NCI-H524 (cell line): ENCODE results near the gene EFNA3.

Source experiments
- DNase-seq, 2 experiments: peaks; one replicate each; lab custom pipeline; 2025; lab: John Stamatoyannopoulos, UW

EFNA3 gene

DNA sequence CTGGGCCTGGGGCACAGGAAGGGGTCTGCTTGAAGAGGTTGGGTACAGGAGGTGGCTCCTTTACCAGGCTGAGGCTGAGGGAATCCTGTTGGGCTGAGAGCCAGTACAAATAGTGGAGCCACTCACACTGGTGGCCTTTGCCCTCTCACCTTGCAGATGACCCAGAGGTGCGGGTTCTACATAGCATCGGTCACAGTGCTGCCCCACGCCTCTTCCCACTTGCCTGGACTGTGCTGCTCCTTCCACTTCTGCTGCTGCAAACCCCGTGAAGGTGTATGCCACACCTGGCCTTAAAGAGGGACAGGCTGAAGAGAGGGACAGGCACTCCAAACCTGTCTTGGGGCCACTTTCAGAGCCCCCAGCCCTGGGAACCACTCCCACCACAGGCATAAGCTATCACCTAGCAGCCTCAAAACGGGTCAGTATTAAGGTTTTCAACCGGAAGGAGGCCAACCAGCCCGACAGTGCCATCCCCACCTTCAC lies 55.2 kb downstream of the EFNA3 start:
- DNase-seq, result no peak

DNA sequence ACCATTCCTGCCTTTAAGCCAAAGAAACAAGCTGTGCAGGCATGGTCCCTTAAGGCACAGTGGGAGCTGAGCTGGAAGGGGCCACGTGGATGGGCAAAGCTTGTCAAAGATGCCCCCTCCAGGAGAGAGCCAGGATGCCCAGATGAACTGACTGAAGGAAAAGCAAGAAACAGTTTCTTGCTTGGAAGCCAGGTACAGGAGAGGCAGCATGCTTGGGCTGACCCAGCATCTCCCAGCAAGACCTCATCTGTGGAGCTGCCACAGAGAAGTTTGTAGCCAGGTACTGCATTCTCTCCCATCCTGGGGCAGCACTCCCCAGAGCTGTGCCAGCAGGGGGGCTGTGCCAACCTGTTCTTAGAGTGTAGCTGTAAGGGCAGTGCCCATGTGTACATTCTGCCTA lies 55.7 kb downstream of the EFNA3 start:
- DNase-seq, result no peak

DNA sequence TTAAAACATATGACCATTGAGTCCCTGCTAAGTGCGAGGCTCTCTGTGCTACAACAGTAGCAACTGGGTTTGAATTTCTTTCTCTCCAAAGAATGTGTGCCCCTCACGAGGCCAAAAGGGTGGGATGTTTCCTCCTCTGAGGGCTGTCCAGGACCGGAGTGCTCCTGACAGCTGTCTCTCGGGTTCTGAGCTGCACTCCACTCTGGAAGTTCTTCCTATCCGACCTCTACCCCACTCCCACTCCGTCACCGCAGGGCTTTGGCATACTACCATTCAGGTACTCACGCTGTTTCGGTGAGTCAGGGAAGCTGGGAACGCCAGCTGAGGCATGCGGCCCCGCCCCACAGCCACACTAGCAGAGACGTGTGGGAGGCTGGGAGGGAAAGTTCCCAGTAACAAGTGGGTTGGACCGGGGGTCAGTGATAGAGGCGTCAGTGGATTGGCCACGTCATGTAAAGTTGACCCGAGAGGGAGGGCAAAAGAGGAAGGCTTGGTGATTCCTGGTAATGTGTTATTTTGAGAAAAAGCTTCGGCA lies 56.3 kb downstream of the EFNA3 start:
- DNase-seq, result peak in 1 of 2 experiments; percentile 23

DNA sequence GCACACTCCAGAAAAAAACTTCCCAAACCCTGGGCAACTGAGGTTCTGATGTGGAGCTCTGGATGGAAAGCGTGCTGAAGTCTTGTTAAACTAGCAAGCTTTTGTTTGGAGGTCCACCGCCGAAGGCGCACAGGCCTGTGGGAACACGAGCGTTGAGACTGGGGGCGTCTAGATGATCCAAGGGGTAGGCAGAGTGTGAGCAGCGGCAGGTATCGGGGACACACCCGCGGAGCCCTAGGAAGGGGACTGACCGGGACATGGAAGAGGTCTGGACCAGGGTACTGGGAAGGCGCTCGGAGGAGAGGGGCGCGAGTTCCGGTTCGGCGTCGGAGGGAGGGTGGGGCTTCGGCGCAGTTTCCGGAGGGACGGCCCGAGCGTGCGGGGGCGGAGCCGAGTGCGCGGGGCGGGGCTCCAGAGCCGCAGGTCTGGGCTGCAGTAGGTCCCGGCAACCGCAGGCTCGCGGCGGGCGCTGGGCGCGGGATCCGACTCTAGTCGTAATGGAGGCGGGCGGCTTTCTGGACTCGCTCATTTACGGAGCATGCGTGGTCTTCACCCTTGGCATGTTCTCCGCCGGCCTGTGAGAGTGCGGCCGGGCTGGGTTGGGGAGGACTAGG lies 56.9 kb downstream of the EFNA3 start, which contains the start of gene SLC50A1:
SLC50A1 (plus strand) TSS at position 438 of the 614 bp plus-strand sequence; CDS start at position 498, 60 bp downstream.
- DNase-seq, result peak; percentile 80 to 92

DNA sequence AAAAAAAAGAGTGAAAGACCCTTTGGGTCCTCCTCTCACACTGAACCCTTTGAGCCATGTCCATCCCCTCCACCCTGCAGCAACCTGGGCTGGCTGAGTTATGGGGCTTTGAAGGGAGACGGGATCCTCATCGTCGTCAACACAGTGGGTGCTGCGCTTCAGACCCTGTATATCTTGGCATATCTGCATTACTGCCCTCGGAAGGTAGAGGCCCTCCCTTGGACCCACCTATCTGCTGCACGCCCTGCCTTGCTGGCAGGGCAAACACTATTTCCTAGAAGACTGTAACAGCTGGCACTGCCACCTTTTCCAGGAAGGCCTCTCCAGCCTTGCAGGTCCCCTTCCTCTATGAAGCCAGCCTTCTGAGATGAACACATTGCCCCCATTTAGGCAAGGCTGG lies 58.1 kb downstream of the EFNA3 start:
- DNase-seq, result no peak
